Loucy (cell line): ENCODE data around the gene ARHGEF10L.

ENCODE experiments used
- H2AFZ ChIP-seq: fragments of 200-600 bp; sonication (generic); 2 replicates; pipeline ENCODE4 v1.6.0; 2016; ENCODE audit warnings: antibody characterized with exemption, mild to moderate bottlenecking, low read length, moderate library complexity
- H3F3A ChIP-seq: fragments of 200-600 bp; 2 replicates; pipeline ENCODE4 v1.6.0; 2016; ENCODE audit warnings: antibody characterized with exemption, low read depth, mild to moderate bottlenecking
- H3K27me3 ChIP-seq: fragments of 200-600 bp; sonication (generic); 2 replicates; pipeline ENCODE4 v1.6.1; 2014; ENCODE audit warnings: low read length, mild to moderate bottlenecking; ENCODE audit not compliant: insufficient read depth, poor library complexity, severe bottlenecking
- H3K36me3 ChIP-seq: fragments of 200-600 bp; sonication (generic); 2 replicates; pipeline ENCODE4 v1.6.1; 2016; ENCODE audit warnings: low read length; ENCODE audit not compliant: insufficient read depth
- H3K4me1 ChIP-seq: fragments of 200-600 bp; sonication (generic); 2 replicates; pipeline ENCODE4 v1.5.1; 2014; ENCODE audit warnings: low read length, mild to moderate bottlenecking; ENCODE audit not compliant: insufficient read depth, poor library complexity, severe bottlenecking
- H3K4me2 ChIP-seq: fragments of 200-600 bp; sonication (generic); 2 replicates; pipeline ENCODE4 v1.6.0; 2014; ENCODE audit warnings: antibody characterized with exemption, low read length, low read depth, mild to moderate bottlenecking; ENCODE audit not compliant: poor library complexity, severe bottlenecking
- H3K4me3 ChIP-seq: fragments of 200-600 bp; sonication (generic); 2 replicates; pipeline ENCODE4 v1.5.1; 2014; ENCODE audit warnings: low read length, mild to moderate bottlenecking, mixed read lengths; ENCODE audit not compliant: poor library complexity, severe bottlenecking
- H3K79me2 ChIP-seq: fragments of 200-600 bp; sonication (generic); 2 replicates; pipeline ENCODE4 v1.6.1; 2014; ENCODE audit warnings: low read length; ENCODE audit not compliant: insufficient read depth
- H3K9ac ChIP-seq: fragments of 200-600 bp; sonication (generic); 2 replicates; pipeline ENCODE4 v1.6.0; 2014; ENCODE audit warnings: mild to moderate bottlenecking, low read depth, low read length, moderate library complexity; ENCODE audit not compliant: poor library complexity, severe bottlenecking
- H3K9me2 ChIP-seq: fragments of 200-600 bp; sonication (generic); replicated peaks from 2 replicates; pipeline ENCODE4 v1.6.1; 2016; ENCODE audit warnings: low read depth, low read length, mixed read lengths
- H3K9me3 ChIP-seq: fragments of 200-600 bp; sonication (generic); 2 replicates; pipeline ENCODE4 v1.6.1; 2014; ENCODE audit warnings: mild to moderate bottlenecking, antibody characterized with exemption, low read length, low read depth; ENCODE audit not compliant: insufficient read depth
- H4K20me1 ChIP-seq: fragments of 200-600 bp; sonication (generic); 2 replicates; pipeline ENCODE4 v1.6.0; 2014; ENCODE audit warnings: antibody characterized with exemption, low read length, mild to moderate bottlenecking; ENCODE audit not compliant: insufficient read depth, poor library complexity, severe bottlenecking
- EZH2phosphoT487 ChIP-seq: fragments of 200-600 bp; IDR thresholded peaks from 2 replicates; pipeline ENCODE4 v1.6.1; 2018; ENCODE audit warnings: antibody characterized with exemption, mild to moderate bottlenecking, moderate library complexity, borderline replicate concordance
- TF ChIP-seq, protein P1 (sequence below): fragments of 200-600 bp; sonication (generic); conservative IDR thresholded peaks from 2 replicates; pipeline ENCODE4 v1.5.1; 2014; ENCODE audit warnings: mild to moderate bottlenecking, antibody characterized with exemption, low read length

The ARHGEF10L gene

GRCh38 chr1:17621691-17622090, 82.2 kb downstream of the ARHGEF10L start:
- H3K36me3 ChIP-seq = no peaks in the 10 kb centered on the region
- H3K4me3 ChIP-seq = no peak overlapping the region

GRCh38 chr1:17622823-17623222, 83.3 kb downstream of the ARHGEF10L start:
- no peaks in the 10 kb centered on the region for H3F3A ChIP-seq
- H4K20me1 ChIP-seq = no peaks in the 10 kb centered on the region
- no peaks in the 10 kb centered on the region for H3K27me3 ChIP-seq
- H3K79me2 ChIP-seq = no peaks in the 10 kb centered on the region
- TF ChIP-seq EZH2phosphoT487 = no peak
- TF ChIP-seq, protein P1, sequence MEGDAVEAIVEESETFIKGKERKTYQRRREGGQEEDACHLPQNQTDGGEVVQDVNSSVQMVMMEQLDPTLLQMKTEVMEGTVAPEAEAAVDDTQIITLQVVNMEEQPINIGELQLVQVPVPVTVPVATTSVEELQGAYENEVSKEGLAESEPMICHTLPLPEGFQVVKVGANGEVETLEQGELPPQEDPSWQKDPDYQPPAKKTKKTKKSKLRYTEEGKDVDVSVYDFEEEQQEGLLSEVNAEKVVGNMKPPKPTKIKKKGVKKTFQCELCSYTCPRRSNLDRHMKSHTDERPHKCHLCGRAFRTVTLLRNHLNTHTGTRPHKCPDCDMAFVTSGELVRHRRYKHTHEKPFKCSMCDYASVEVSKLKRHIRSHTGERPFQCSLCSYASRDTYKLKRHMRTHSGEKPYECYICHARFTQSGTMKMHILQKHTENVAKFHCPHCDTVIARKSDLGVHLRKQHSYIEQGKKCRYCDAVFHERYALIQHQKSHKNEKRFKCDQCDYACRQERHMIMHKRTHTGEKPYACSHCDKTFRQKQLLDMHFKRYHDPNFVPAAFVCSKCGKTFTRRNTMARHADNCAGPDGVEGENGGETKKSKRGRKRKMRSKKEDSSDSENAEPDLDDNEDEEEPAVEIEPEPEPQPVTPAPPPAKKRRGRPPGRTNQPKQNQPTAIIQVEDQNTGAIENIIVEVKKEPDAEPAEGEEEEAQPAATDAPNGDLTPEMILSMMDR = no peak
- H3K36me3 ChIP-seq = no peaks in the 10 kb centered on the region
- H3K9me2 ChIP-seq = no peaks in the 10 kb centered on the region
- no peaks in the 10 kb centered on the region for H3K9me3 ChIP-seq
- H3K4me3 ChIP-seq = no peak overlapping the region
- no peak overlapping the region for H3K4me2 ChIP-seq
- H2AFZ ChIP-seq = no peak overlapping the region
- no peak overlapping the region for H3K9ac ChIP-seq
- no peaks in the 10 kb centered on the region for H3K4me1 ChIP-seq

More at GRCh38 chr1:17621691-17622090, 82.2 kb downstream of the ARHGEF10L start:
- Histone ChIP-seq H3K27me3 (no peaks in the 10 kb centered on the region), H3K9me2 (no peaks in the 10 kb centered on the region), H3K9ac (no peak overlapping the region), H3K4me1 (no peaks in the 10 kb centered on the region), H3F3A (no peaks in the 10 kb centered on the region), H4K20me1 (no peaks in the 10 kb centered on the region), H3K4me2 (no peak overlapping the region), H2AFZ (no peak overlapping the region), H3K79me2 (no peaks in the 10 kb centered on the region), H3K9me3 (no peaks in the 10 kb centered on the region)
- TF ChIP-seq EZH2phosphoT487 = no peak
- TF ChIP-seq, protein P1 = no peak

DNA sequence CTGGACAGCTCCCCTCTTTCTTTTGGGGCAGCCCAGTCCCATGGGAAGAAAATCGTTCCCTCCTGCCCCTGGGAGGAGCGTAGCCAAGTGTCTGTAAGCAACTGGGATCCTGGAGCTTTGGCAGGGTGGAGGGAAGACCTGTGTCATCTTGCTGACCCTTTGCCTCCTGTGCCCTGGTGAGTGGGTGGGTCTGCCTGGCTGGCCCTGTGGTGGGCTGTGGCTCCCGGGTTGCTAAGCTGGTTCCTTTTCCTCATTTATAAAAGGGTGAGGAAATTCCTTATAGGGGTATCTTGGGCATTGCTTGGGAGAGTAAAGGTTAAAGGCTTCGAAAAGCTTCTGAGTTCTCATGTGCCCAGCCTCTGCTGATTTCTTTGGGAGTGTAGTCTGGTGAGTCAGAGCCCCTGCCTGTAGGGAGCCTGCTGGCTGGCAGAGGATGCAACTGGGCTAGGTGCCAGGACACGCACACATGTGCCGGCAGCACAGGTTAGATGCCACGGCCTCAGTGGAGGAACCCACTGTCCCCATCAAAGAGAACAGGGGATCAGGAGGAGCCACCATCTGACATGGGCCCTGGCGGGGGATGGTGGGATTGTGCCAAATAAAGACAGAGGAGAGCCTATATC, 85.2 kb downstream of the ARHGEF10L start:
- H3K9me3 ChIP-seq = no peaks in the 10 kb centered on the region
- H3K79me2 ChIP-seq = no peaks in the 10 kb centered on the region
- no peak overlapping the region for H3K4me2 ChIP-seq
- H3F3A ChIP-seq = no peaks in the 10 kb centered on the region
- no peaks in the 10 kb centered on the region for H3K4me1 ChIP-seq
- TF ChIP-seq, protein P1 = no peak
- no peak for TF ChIP-seq EZH2phosphoT487
- no peaks in the 10 kb centered on the region for H3K9me2 ChIP-seq
- H3K27me3 ChIP-seq = no peaks in the 10 kb centered on the region
- H3K36me3 ChIP-seq = no peaks in the 10 kb centered on the region
- no peak overlapping the region for H3K9ac ChIP-seq
- no peak overlapping the region for H2AFZ ChIP-seq
- H3K4me3 ChIP-seq = no peak overlapping the region
- no peaks in the 10 kb centered on the region for H4K20me1 ChIP-seq
